Mammary epithelial cell (primary cell): ENCODE data around the gene MED1.

Experiments
- CTCF ChIP-seq, 2 donors: IDR thresholded peaks in 1 of 2; conservative IDR thresholded peaks in 1 of 2; 2 replicates each; pipeline ENCODE4 v1.5.1; 2011 to 2012; ENCODE audit warnings: inconsistent platforms in 2 of 2, low read length in 2 of 2, mild to moderate bottlenecking in 2 of 2, control low read depth in 1 of 2, low read depth in 1 of 2; ENCODE audit not compliant: insufficient read depth in 1 of 2; ENCODE audit errors: extremely low read depth in 1 of 2
- EZH2 ChIP-seq: IDR thresholded peaks from 2 replicates; pipeline ENCODE4 v1.6.1; 2012; ENCODE audit warnings: low read length, inconsistent platforms, borderline replicate concordance

GRCh38 chr17:39401412-39402243 is 49.4 kb downstream of the MED1 start, which contains the start of gene FBXL20:
- TF ChIP-seq EZH2 (no peak), CTCF (conservative IDR thresholded peaks at IDR 0.05 in 1 of 2, IDR thresholded peaks at IDR 0.05 in 1 of 2; ENCODE audit: extremely low read depth in 1 of 2, insufficient read depth in 1 of 2, low read depth in 1 of 2, low read length in 2 of 2) (no peak)
